IMR-90 (cell line): ENCODE data around the gene CUX1. TPM values are rescaled to one million over a fixed set of nuclear protein-coding genes. Genes with fewer than 3 reads are reported as not detected.

Source experiments
- ATAC-seq: fragments of 200-7000 bp; cut with Tn5 transposase; 2 replicates; pipeline ENCODE4 v1.9.1; 2020; ENCODE audit warnings: low read depth, mild to moderate bottlenecking, moderate library complexity
- BruUV-seq: library from RNA; stranded (reverse); fragments of 400-500 nt; replicated peaks from 2 replicates; lab custom pipeline; 2021; lab: Mats Ljungman, UMichigan
- CTCF ChIA-PET: fragments of 300-600 bp; formaldehyde crosslinking; extraction: SDS; loops from one replicate; lab custom pipeline; 2021; ENCODE audit warnings: antibody characterized with exemption; lab: Yijun Ruan, JAX
- POLR2A ChIA-PET: fragments of 300-600 bp; sonication (Branson Sonifier 250); formaldehyde crosslinking; loops from one replicate; lab custom pipeline; 2022; ENCODE audit warnings: antibody characterized with exemption; ENCODE audit not compliant: unreplicated experiment; lab: Charles Lee
- DNase-seq: peaks from one replicate; pipeline ENCODE4 v3.0.0; 2013
- H2AFZ ChIP-seq: replicated peaks from 2 replicates; pipeline ENCODE3; 2013; ENCODE audit warnings: low read length, mild to moderate bottlenecking; ENCODE audit not compliant: poor library complexity
- H2AK5ac ChIP-seq: 2 replicates; pipeline ENCODE4 v1.6.1; 2013; ENCODE audit warnings: low read depth, low read length, inconsistent platforms
- H2AK9ac ChIP-seq: replicated peaks from 2 replicates; pipeline ENCODE3; 2013; ENCODE audit warnings: mild to moderate bottlenecking, low read depth, low read length, moderate library complexity; ENCODE audit not compliant: poor library complexity
- H2BK120ac ChIP-seq: 2 replicates; pipeline ENCODE4 v1.6.1; 2013; ENCODE audit warnings: low read depth, low read length, inconsistent platforms
- H2BK15ac ChIP-seq: 3 replicates; pipeline ENCODE4 v1.6.1; 2013; ENCODE audit warnings: low read depth, low read length, inconsistent platforms
- H2BK20ac ChIP-seq: 2 replicates; pipeline ENCODE4 v1.6.1; 2013; ENCODE audit warnings: low read depth, mild to moderate bottlenecking, inconsistent platforms, low read length, moderate library complexity
- H2BK5ac ChIP-seq: 2 replicates; pipeline ENCODE4 v1.6.1; 2013; ENCODE audit warnings: mild to moderate bottlenecking, low read depth, low read length, inconsistent platforms; ENCODE audit not compliant: poor library complexity, severe bottlenecking
- H3K14ac ChIP-seq: replicated peaks from 2 replicates; pipeline ENCODE4 v1.6.1; 2013; ENCODE audit warnings: low read depth, low read length, inconsistent platforms
- H3K18ac ChIP-seq: 2 replicates; pipeline ENCODE4 v1.6.1; 2013; ENCODE audit warnings: low read depth, low read length, control low read depth
- H3K23ac ChIP-seq: 2 replicates; pipeline ENCODE4 v1.6.1; 2013; ENCODE audit warnings: low read depth, low read length, inconsistent platforms
- H3K27ac ChIP-seq: 2 replicates; pipeline ENCODE4 v1.5.1; 2013; ENCODE audit warnings: mild to moderate bottlenecking, control low read depth, low read length; ENCODE audit not compliant: insufficient read depth
- H3K27me3 ChIP-seq: 2 replicates; pipeline ENCODE4 v1.6.1; 2013; ENCODE audit warnings: low read length; ENCODE audit not compliant: control insufficient read depth, insufficient read depth
- H3K36me3 ChIP-seq: 2 replicates; pipeline ENCODE4 v1.6.1; 2013; ENCODE audit warnings: low read length, mixed read lengths; ENCODE audit not compliant: control insufficient read depth, insufficient read depth
- H3K4ac ChIP-seq: 2 replicates; pipeline ENCODE4 v1.6.1; 2013; ENCODE audit warnings: low read depth, low read length, inconsistent platforms
- H3K4me1 ChIP-seq: 2 replicates; pipeline ENCODE4 v1.6.1; 2013; ENCODE audit warnings: low read length, mixed read lengths; ENCODE audit not compliant: control insufficient read depth, insufficient read depth
- H3K4me2 ChIP-seq: 2 replicates; pipeline ENCODE4 v1.6.1; 2013; ENCODE audit warnings: low read depth, mild to moderate bottlenecking, control low read depth, low read length, moderate library complexity
- H3K4me3 ChIP-seq: 2 replicates; pipeline ENCODE4 v1.5.1; 2013; ENCODE audit warnings: low read depth, mild to moderate bottlenecking, control low read depth, low read length, moderate library complexity; ENCODE audit not compliant: insufficient read depth
- H3K56ac ChIP-seq: 2 replicates; pipeline ENCODE4 v1.6.1; 2013; ENCODE audit warnings: low read length, inconsistent platforms; ENCODE audit not compliant: insufficient read depth; ENCODE audit errors: extremely low read depth
- H3K79me1 ChIP-seq, 2 experiments: 2 replicates each; pipeline ENCODE4 v1.6.1; 2013; ENCODE audit warnings: low read length in 2 of 2, inconsistent platforms in 1 of 2, low read depth in 1 of 2
- H3K9ac ChIP-seq: 2 replicates; pipeline ENCODE4 v1.6.1; 2013; ENCODE audit warnings: low read depth, low read length, control low read depth
- H3K9me1 ChIP-seq: 2 replicates; pipeline ENCODE4 v1.6.1; 2013; ENCODE audit warnings: low read length, inconsistent platforms; ENCODE audit not compliant: insufficient read depth
- H3K9me3 ChIP-seq: 2 replicates; pipeline ENCODE4 v1.6.1; 2013; ENCODE audit warnings: low read length; ENCODE audit not compliant: control insufficient read depth, insufficient read depth
- H4K20me1 ChIP-seq: 2 replicates; pipeline ENCODE4 v1.6.1; 2013; ENCODE audit warnings: low read length, inconsistent platforms; ENCODE audit not compliant: insufficient read depth
- H4K5ac ChIP-seq: 2 replicates; pipeline ENCODE4 v1.6.1; 2013; ENCODE audit warnings: mild to moderate bottlenecking, low read depth, low read length, control low read depth
- H4K8ac ChIP-seq, 2 experiments: 2 replicates each; pipeline ENCODE4 v1.6.1; 2013; ENCODE audit warnings: low read depth in 2 of 2, low read length in 2 of 2, control low read depth in 1 of 2, inconsistent platforms in 1 of 2
- H4K91ac ChIP-seq: 2 replicates; pipeline ENCODE4 v1.6.1; 2013; ENCODE audit warnings: low read depth, low read length, inconsistent platforms; ENCODE audit not compliant: insufficient read depth
- CTCF ChIP-seq: conservative IDR thresholded peaks from 2 replicates; pipeline ENCODE4 v1.5.1; 2012; ENCODE audit warnings: mild to moderate bottlenecking, low read depth, low read length, improper control_type of control experiment
- FOS ChIP-seq: fragments of 150-350 bp; IDR thresholded peaks from 2 replicates; pipeline ENCODE4 v1.6.1; 2016; ENCODE audit warnings: low read depth, low read length
- MXI1 ChIP-seq: IDR thresholded peaks from 2 replicates; pipeline ENCODE4 v1.6.1; 2012; ENCODE audit warnings: low read depth, mild to moderate bottlenecking, low read length, moderate library complexity, borderline replicate concordance
- WGBS, 2 experiments: methylation state at CpG; one replicate each; pipeline versions ENCODE4 v1.1.5 to v1.1.7; 2013; ENCODE audit warnings: missing lambda C conversion rate in 2 of 2; ENCODE audit not compliant: insufficient read length in 1 of 2; ENCODE audit errors: extremely low coverage in 2 of 2; 5-methylcytosine and 5-hydroxymethylcytosine counted together
- dilution Hi-C: fragments of 300-500 bp; cut with HindIII; formaldehyde crosslinking; loops from one replicate; pipeline ENCODE4 v1.14.3; 2018; ENCODE audit warnings: low sequenced_read_pairs; ENCODE audit not compliant: unreplicated experiment
- in situ Hi-C: fragments of 300-500 bp; cut with MboI; formaldehyde crosslinking; loops from 3 replicates; pipeline ENCODE4 v1.14.3; 2019; ENCODE audit warnings: low sequenced_read_pairs, inconsistent platforms, mixed read lengths
- intact Hi-C: fragments of 100-400 bp; cut with micrococcal nuclease; formaldehyde crosslinking; loops from 2 replicates; pipeline ENCODE4 v1.10.0; 2022
- polyA plus RNA-seq, 3 experiments: library from polyadenylated mRNA; depleted of rRNA; stranded (reverse); fragments of >200 nt; gene quantifications; 2 replicates each; pipeline ENCODE4 v1.2.3, GENCODE V29; 2012; ENCODE audit warnings: low replicate concordance in 1 of 3
- total RNA-seq: library from RNA; depleted of rRNA; stranded (reverse); fragments of >200 nt; gene quantifications from 2 replicates; pipeline ENCODE4 v1.2.3, GENCODE V29; 2012

The CUX1 gene
- total and polyA plus RNA-seq, 2 of the 4 experiments (the other 2 are of a cell fraction), result 19.7 to 46.4 TPM

- no peaks in the 10 kb centered on the region for H4K20me1 ChIP-seq
- H2BK20ac ChIP-seq, result no peak overlapping the region
- TF ChIP-seq MXI1 (no peak), CTCF (no peak), FOS (no peak)
- H2BK5ac ChIP-seq, result no peak overlapping the region
- no peak overlapping the region for H3K14ac ChIP-seq
- peaks cover 0 to 7% of the 10 kb centered on the region in 2 experiments; a peak in 1 of 4 replicates for H3K79me1 ChIP-seq
- H4K5ac ChIP-seq, result no peak overlapping the region
- H3K4me3 ChIP-seq, result no peak overlapping the region
- dilution Hi-C loops (no loop called here), intact Hi-C loops (no loop called here), in situ Hi-C loops (loop anchor here (25.0 kb wide), 1 partner anchor 899 kb away; the partner anchor contains the start of gene COL26A1)
- no peak overlapping the region for H3K18ac ChIP-seq
- no peaks in the 10 kb centered on the region for H3K9me3 ChIP-seq
- no peaks in the 10 kb centered on the region for H3K27me3 ChIP-seq
- H2BK120ac ChIP-seq, result no peak overlapping the region
- ATAC-seq (no peak), DNase-seq (no peak)
- no peaks in the 10 kb centered on the region for H3K36me3 ChIP-seq
- no peak overlapping the region for H3K4ac ChIP-seq
- peaks cover 4% of the 10 kb centered on the region; the same call in 1 of the 2 replicates for H3K4me1 ChIP-seq
- H2AK5ac ChIP-seq, result no peak overlapping the region
- H2AK9ac ChIP-seq, result no peak overlapping the region
- H3K56ac ChIP-seq, result no peak overlapping the region
- H3K4me2 ChIP-seq, result no peak overlapping the region
- H4K91ac ChIP-seq, result no peak overlapping the region
- CTCF ChIA-PET, result interaction anchor here (0.8 kb wide), 1 partner anchor 12 kb away, joined by 3 read pairs; no protein-coding TSS in a partner anchor
- H2AFZ ChIP-seq, result no peak overlapping the region
- no peak overlapping the region for H3K27ac ChIP-seq
- H4K8ac ChIP-seq, result no peak overlapping the region
- 95% methylated on average over 4 of the region's 9 CpGs; no CpG with 5 or more reads in 1 of the 2 experiments for WGBS, 2 experiments
- no peak overlapping the region for H3K9ac ChIP-seq
- no TSS peak for BruUV-seq
- POLR2A ChIA-PET, result no interaction called here
- H2BK15ac ChIP-seq, result no peak overlapping the region
- peaks cover 3% of the 10 kb centered on the region; the same call in 1 of the 2 replicates for H3K9me1 ChIP-seq
- H3K23ac ChIP-seq, result no peak overlapping the region
These were observed 444.0 kb downstream of the CUX1 start for GRCh38 chr7:102261451-102261850.
